Stimulated activated naive CD8-positive, alpha-beta T cell treated with anti-CD3 and anti-CD28 coated beads, Interleukin-15, Interleukin-2, amounts not matched to agents 100 U/mL and 50 U/mL, for 24 hours (primary cell): Measurements from ENCODE around the gene TENT4A.
A peak's percentile ranks its signal among the peaks of the same experiment; 100 is the strongest.
"Not testable (repeated sequence)": the region's sequence is repeated elsewhere in the genome, so short reads cannot be mapped to it uniquely, and the experiment has no call there.

ENCODE experiments used
- ATAC-seq: fragments of 150-1000 bp; cut with Tn5 transposase; one replicate; pipeline ENCODE4 v1.10.0; 2021
- DNase-seq: peaks from one replicate; pipeline ENCODE4 v3.0.0; 2021

The TENT4A gene

GRCh38 chr5:6773342-6774035 is 60.3 kb downstream of the TENT4A start:
- no peak for ATAC-seq
- DNase-seq = no peak

DNA sequence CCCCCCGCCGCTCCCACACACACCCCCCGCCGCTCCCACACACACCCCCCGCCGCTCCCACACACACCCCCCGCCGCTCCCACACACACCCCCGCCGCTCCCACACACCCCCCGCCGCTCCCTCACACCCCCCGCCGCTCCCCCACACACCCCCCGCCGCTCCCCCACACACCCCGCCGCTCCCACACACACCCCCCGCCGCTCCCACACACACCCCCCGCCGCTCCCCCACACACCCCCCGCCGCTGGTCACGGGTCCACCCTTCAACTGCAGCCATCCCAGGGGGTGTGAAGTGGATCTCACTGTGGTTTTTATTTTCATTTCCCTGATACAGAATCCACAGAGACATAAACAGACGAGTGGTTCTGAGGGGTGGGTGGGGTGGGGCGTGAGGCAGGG is 61.0 kb downstream of the TENT4A start:
- ATAC-seq, DNase-seq: not testable (repeated sequence)

GRCh38 chr5:6774721-6775204 is 61.5 kb downstream of the TENT4A start:
- DNase-seq = no peak
- no peak for ATAC-seq

GRCh38 chr5:6775571-6775970 is 62.3 kb downstream of the TENT4A start:
- no peak for DNase-seq
- ATAC-seq = no peak

GRCh38 chr5:6780802-6781391 is 67.7 kb downstream of the TENT4A start:
- no peak for ATAC-seq
- peak; percentile 37 for DNase-seq

DNA sequence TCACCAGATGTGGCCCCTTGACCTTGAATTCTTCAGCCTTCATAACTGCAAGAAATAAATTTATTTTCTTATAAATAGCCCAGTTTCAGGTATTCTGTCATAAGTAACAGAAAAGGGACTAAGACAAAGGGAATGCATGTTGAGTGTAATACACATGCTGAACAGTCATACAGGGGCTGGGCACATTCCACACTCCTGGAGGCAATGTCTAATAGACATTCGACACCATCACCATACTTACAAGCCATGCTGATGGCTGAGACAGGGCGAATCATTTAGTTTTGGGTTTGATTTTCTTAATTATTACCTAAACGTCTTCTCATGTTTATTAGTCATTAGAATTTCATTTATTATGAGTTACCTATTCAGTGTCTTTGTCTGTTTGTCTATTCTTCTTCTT is 68.5 kb downstream of the TENT4A start:
- DNase-seq (no peak), ATAC-seq (no peak)

GRCh38 chr5:6783787-6784186 is 70.6 kb downstream of the TENT4A start:
- DNase-seq (no peak), ATAC-seq (no peak)

- no peak for ATAC-seq
- DNase-seq = no peak
Measured at GRCh38 chr5:6784481-6784880, 71.2 kb downstream of the TENT4A start.

DNA sequence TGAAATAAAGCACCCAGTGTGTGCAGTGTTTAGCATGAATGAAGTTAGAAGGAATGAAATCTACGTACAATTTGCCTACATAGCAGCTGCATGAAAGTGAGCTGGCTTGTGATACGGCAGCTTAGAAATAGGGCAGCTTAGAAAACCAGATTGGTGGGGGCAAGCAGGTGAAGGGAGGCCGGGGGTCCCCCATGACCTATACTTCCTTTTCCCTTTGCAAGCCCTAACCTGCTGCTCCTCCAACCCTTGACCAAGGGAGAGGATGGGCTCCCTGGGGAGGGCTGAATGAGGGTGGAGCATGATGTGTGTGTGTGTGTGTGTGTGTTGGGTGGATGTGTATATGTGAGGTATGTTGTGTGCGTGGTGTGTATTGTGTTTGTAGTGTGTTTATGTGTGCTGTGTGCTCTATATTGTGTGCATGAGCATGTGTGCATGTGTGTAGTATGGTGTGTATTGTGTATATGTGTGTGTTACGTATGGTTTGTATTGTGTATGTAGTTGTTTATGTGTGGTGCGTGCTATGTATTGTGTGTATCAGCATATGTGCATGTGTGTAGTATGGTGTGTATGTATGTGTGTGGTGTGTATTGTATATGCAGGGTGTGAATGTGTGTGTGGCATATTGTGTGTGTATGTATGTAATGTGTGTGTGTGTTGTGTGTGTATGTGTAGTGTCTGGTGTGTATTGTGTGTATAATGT is 72.1 kb downstream of the TENT4A start:
- ATAC-seq = no peak
- no peak for DNase-seq

DNA sequence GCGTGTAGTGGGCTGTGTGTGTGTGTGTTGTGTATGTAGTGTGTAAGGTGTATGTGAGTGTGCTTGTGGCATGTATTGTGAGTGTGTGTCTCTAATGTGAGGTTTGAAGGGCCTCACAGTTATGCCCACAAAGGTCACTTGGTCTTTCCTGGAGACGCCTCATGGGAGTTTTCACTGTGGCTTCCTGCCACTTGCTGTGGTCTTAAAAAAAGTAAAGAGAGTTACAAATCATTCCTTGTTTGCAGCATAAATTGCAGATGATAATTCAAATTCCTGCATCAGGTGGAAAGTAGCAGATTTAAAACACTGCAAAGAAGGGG is 72.6 kb downstream of the TENT4A start:
- DNase-seq = no peak
- ATAC-seq = no peak

DNA sequence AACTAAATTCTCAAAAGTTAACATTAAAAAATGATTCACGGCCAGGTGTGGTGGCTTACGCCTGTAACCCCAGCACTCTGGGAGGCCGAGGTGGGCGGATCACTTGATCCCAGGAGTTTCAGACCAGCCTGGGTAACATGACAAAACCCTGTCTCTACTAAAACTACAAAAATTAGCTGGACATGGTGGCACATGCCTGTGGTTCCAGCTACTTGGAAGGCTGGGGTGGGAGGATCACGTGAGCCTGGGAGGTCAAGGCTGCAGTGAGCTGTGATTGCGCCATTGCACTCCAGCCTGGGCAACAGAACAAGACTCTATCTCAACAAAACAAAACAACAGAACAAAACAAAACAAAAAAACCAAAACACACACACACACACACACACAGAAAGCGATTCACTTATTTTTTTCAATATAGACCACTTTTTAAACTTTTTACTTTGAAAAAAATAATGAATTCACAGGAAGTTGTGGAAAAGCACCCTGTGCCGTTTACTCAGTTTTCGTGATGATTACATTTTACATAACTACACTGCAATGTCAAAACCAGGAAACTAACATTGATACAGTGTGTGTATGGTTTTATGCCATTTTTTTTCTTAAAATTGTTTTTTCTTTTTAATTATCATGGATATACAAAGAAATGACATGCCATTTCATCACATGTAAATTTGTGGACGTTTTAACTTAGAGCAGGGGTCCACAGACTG is 73.7 kb downstream of the TENT4A start:
- DNase-seq (no peak), ATAC-seq (no peak)

DNA sequence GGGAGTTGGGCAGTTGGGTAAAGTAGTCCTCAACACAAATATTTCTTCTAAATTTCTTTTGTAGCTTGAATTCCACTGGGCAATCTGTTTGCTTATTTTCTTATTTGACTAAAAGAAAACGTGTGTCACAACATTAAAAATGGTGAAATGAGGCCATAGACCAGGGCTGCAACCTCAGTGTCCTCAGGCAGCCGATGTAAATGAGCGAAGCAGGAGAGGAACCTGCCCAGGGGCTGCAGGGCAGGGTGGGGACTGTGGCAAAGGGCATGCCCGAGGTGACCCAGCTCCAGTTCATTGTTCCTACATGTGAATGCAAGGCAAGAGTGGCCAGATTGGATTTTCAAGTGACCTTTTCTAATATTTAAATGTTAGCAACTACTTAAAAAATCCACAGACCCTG is 74.7 kb downstream of the TENT4A start:
- ATAC-seq = no peak
- DNase-seq = no peak

DNA sequence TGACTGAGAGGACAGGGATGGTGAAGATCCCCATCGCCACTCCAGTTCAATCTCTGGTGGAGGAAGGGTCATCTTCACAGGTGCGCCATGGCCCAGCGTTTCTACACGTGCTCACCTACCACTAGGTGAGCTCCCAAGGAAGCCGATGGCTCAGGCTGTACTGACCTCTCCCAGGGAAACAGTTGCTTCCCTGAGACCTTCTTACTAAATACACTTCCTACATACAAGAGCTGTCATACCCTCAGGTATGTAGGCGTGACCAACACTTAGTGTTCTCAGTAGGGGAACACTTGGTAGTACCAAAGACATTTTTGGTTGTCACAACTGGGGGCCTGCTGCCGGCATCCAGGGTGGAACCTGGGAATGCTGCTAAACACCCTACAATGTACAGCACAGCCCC is 75.2 kb downstream of the TENT4A start:
- no peak for ATAC-seq
- no peak for DNase-seq

GRCh38 chr5:6788956-6789649 is 75.9 kb downstream of the TENT4A start:
- ATAC-seq = no peak
- no peak for DNase-seq

DNA sequence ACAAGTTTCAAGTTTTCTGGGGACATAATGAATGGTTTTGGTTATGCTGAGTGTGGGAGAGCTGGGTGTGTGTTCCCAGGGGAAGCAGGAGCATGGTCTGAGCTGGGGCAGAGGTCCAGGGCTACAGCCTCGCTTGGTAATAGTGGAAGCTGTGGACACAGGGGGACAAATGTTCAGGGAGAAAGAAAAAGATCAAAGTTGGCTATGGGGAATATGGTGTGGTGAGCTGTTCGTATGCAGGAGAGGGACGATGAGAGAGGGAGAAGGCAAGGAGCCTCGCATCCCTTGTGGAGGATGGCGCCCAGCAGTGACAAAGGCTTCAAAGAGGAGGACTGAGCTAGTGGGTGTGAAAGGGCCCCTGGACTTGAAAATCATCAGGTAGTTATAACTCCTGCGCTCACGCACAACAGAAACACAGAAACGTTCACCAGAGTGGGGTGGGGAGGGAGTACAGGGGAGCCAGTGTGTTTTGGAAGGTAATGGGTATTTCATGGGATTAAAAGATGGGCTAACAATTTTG is 77.2 kb downstream of the TENT4A start:
- DNase-seq (no peak), ATAC-seq (no peak)

- DNase-seq = no peak
- ATAC-seq = no peak
Measured at GRCh38 chr5:6791031-6791430, 77.8 kb downstream of the TENT4A start.

DNA sequence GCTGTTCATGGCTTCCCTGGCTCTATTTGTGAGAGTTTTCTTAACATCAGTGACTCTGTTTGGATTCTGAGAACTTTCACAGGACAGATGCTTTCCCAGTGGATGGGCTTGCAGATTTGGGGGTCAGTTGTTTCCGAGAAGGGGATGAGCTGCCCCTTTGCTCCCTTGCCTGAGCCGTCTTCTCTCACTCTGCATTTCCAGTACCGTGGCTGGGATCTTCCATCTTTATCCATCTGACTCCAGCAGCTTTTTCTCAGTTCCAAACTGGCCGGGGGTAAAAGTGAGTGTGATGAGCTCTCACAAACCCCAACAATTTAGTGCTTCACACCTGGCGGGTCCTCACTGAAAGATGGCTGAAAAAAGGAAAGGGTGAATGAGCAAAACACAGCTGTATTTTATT is 79.1 kb downstream of the TENT4A start:
- DNase-seq (no peak), ATAC-seq (no peak)

DNA sequence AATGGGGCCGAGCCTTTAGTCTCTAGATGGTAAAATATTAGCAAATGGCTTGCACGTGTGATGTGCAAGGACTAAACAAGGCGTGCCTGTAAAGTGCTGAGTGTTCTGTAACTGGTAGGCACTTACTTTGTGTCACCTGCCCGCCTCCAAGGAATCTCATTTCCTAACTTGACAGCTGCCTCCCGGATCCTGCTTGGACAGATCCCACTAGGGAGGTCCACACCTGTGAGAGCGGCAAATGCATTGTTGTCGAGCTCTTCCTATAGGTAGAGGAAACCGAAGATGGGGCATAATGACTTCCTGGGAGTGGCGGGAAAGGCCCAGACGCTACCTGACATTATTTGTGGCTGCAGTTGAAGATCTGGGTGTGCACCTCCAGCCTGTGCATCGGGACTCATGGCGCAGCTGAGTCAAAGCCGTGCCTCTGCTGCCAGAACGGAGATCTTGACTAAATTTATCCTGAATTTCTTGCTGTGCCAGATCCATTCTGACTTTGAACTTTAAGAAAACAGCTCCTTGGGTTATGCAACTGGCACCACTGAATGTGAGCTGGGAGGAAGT is 79.8 kb downstream of the TENT4A start:
- no peak for ATAC-seq

GRCh38 chr5:6801236-6801635 is 88.0 kb downstream of the TENT4A start:
- ATAC-seq (no peak), DNase-seq (no peak)

More for the DNA sequence above, 79.8 kb downstream of the TENT4A start:
- DNase-seq = no peak

GRCh38 chr5:6803981-6804550 is 90.8 kb downstream of the TENT4A start:
- DNase-seq (no peak), ATAC-seq (no peak)

GRCh38 chr5:6804766-6805501 is 91.7 kb downstream of the TENT4A start:
- ATAC-seq (no peak), DNase-seq (no peak)
